HG03520 (cell line): ENCODE measurements around the gene BRD1.

Source experiments
- ATAC-seq: cut with Tn5 transposase; IDR thresholded peaks from one replicate; pipeline ENCODE4 v1.9.1; 2021; ENCODE audit warnings: mild to moderate bottlenecking, moderate library complexity; ENCODE audit not compliant: unreplicated experiment

BRD1 gene

DNA sequence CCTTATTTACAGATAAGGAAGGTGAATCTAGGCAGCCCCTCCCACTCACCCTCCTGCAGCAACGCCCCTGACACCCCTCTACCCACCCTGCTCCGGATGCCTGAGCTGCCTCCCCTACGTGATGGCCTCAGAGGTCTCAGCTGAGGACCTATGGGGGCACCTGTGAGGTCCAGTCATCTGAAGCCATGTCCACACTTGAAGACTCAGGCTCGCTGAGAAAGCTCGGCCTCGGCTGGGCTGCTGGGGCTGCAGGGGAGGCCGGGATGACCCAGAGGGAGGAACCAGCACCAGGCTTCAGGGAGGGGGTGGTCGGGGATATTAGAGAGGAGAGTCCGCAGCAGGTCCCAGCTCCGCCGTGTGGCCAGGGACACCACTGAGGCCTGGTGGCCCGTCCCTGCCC is 92.8 kb downstream of the BRD1 start:
- no peak for ATAC-seq

DNA sequence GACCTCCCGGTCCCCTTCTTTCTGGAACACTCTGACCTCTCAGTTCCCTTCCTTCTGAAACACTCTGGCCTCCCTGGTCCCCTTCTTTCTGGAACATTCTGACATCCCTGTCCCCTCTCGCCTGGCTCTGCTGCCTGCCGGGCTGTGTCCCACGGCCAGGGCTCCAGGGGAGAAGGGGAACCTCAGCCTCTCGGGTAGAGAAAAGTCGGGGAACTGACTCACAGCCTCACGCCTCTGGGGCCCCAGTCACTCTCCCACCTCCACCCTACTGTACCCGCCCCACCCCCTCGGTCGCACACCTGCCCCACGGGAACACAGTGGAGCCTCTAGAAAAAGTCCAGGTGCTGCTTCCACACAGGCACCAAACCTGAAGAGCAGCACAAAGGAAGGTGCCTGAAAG is 93.3 kb downstream of the BRD1 start:
- no peak for ATAC-seq

DNA sequence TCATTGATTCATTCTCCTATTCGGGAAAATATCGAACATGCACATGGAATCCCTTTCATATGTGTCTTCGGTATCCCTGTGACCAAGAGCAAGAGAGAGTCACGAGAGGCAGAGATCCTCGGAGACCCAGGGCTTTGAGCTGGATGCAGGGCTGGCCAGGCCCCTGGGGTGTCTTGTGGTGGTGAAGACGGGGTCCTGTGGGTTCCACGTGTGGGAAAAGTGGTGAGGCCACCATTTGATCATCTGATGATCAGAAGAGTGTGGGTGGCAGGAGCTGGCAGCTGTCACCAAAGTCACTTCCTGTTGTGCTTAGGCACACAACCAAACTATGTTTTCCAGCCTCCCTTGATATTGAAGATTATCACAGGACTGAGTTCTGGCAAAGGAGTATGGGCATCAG is 94.0 kb downstream of the BRD1 start:
- no peak for ATAC-seq

DNA sequence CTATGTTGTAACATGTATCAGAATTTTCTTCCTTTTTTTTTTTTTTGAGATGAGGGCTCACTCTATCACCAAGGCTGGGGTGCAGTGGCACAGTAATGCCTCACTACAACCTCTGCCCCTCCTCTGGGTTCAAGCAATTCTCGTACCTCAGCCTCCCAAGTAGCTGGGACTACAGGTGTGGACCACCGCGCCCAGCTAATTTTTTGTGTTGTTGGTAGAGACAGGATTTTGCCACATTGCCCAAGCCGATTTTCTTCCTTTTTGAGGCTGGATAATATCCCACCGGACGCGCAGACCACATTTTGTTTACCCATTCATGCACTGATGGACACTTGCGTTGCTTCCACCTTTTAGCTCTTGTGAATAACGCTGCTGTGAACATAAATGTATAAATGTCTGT is 97.0 kb downstream of the BRD1 start:
- no peak for ATAC-seq

DNA sequence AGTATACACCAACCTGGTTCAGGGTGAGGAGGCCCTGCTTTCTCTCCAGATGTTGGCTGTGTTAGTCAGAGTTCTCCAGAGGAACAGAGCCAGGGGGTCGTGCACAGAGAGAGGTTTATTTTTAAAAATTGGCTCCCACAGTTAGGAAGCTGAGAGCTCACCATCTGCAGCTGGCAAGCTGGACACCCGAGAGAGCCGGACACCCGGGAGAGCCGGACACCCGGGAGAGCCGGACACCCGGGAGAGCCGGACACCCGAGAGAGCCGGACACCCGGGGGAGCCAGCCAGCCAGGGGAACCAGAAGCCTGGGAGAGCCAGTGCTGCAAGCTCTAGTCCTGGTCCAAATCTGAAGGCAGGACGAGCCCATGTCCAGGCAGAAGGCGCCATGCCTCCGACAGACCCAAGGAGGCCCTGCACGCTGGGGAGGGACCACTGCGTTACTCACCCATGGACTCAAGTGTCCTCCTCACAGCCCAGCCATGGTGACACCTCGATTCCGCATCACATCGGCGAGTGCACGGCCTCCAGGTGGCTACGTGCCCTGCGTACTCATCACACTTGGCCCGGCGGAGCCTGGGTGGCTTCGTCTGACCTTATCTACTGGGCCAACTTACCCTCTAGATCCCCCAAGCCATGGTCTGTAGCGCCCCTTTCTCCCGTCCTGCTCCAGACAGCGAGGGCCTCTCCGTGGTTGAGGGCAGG is 99.0 kb downstream of the BRD1 start:
- ATAC-seq, result no peak

DNA sequence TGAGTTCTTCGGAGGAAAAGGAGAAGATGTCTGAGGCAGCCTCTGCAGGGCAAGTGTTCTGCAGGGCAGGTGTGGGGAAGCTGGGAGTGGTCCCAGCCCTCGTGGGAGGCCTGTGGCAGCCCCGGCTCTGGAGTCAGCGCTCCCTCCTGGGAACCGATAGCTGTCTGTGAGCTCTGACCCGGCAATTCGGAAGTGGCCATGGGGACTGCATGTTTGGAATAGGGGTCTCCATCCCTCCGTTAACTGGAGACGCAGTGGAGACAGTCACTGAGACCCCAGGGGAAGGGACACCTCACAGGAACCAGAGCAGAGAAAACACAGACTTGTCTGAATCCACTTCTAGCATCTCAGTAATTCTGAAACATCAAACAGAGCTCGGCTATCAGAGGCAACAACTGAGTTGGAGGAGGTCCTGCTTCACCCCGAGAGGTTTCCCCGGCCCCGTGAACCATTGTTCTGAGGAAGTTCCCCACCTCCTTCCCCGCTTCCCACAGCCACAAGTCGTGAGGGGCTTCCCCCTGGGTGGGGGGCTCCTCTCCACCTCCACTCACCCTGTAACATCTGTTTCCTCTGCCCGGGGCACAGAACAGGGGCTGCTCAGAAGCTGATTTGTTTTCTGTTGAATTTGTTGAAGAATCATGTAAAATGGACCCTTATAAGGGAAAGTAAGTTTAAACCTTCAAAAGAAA is 99.6 kb downstream of the BRD1 start:
- no peak for ATAC-seq

DNA sequence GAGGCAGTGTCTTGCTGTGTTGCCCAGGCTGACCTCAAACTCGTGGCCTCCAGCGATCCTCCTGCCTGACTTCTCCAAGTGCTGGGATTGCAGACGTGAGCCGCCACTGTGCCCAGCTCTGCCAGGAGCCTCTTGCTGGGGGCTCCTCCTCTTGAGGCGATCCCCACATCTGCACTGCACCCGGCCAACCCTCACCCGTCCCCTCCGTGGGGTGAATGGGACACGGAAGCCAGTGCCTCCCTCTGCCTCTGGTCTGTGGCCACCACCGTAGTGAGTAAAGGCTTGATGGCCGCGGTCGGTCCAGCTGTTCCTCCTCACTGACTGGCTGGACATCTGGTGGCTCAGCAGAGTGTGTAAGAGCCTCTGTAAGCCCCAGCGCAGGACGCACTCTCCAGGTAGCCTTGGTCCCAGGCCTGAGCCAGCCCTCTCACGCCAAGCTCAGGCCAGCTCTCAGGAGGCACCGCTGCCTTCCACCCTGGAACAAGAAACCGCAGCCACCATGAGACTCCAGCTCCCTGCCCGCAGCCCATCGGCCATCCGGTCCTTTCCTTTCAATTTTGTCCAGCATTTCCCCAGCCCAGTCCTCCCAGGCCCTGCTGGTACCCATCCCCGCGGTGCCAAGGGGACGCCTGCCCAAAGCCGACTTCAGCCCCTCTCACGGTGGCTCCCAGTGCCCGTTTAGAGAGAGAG is 100.3 kb downstream of the BRD1 start:
- no peak for ATAC-seq

DNA sequence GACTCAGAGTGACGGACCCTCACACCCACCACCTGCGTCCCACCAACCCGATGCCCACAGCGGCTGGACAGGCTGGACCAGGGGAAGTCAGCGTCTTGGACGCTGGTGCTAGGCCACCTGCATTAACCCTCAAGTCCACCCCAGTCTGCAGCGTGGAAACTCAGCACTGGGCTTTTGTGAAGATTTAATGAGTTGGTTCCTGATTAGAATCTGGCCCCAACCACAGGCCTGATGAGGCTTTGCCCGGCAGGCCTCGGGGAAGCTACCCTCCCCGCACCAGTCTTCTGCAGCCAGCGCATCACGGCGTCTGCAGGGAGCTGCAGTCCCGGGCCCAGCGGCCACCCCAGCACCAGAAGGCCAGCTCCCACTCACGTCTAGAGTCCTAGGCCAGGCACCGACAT is 101.0 kb downstream of the BRD1 start:
- no peak for ATAC-seq

DNA sequence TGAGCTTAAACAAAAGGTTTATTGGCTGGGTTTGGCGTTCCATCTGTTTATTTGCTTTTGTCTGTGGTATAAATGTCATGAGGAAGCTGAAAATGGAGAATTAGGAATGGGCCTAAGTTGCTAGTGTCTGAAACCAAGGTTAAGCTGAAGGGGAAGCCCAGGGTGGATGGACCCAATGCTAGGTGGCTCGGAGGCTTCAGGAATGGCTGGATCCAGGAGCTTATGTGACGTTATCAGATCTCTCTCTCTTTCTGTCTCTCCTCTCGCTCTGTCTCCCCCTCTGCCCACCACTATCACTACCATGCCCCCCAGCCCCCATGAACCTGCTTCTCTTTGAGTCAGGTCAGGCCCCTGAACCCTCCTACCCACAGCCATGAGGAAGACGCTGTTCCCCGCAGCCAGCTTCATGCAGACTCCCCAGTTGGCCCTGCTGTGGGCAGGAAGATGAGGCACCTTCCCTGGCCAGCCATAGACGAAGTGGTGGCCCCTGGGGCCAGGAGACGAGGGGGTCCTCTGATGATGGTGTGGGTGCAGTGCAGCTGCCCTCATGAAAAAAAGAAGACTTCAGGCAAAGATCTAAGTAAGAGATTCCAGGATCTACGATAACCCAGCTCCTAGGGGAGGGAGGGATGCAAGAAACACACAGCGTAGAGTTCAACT is 101.5 kb downstream of the BRD1 start:
- ATAC-seq, result no peak

DNA sequence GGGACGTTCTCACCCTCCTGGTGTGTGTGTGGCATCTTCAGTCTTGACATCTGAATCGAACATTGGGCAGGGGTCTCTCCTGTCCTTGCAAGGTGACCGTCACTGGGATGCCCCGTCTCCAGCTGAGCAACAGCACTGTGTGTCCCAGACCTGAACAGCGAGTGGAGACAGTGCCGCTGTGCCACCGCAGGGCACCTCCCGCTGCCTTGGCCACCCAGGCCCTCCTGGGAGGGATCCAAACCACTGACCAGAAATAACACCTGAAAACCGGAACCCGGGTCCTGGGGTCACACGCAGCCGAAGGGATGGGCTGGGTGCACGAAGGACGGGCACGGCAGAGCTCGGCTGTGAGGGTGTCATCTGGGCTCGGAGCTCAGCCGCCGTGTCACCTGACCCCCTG is 102.2 kb downstream of the BRD1 start:
- ATAC-seq, result no peak

DNA sequence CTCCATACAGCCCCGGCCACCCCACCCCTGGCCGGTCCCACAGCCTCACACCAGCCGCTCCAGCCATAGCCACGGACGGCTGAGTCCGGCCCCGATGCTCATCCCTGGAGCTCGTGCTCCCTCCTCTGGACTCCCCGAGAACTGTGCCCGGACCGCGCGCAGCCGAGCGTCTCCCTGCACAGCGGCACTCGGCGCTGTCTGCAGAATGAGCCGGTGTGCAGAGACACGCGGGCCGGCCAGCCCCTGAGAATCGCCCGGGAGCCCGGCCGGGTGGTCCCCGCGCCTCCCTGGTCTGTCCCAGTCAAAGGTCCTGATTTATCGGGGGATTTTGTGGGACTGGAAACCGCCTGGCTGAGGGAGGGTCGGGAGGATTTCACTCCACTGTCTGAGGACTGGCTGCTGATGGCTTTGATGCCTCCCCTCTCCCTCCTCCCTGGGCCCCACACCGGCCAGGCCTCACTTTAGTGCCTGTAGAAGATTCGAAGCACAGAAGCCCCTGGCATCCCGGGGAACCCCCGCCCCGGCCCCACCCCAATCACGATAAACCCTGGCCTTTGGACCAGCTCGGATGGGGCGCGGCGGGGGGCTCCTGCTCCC is 102.7 kb downstream of the BRD1 start:
- ATAC-seq, result no peak

DNA sequence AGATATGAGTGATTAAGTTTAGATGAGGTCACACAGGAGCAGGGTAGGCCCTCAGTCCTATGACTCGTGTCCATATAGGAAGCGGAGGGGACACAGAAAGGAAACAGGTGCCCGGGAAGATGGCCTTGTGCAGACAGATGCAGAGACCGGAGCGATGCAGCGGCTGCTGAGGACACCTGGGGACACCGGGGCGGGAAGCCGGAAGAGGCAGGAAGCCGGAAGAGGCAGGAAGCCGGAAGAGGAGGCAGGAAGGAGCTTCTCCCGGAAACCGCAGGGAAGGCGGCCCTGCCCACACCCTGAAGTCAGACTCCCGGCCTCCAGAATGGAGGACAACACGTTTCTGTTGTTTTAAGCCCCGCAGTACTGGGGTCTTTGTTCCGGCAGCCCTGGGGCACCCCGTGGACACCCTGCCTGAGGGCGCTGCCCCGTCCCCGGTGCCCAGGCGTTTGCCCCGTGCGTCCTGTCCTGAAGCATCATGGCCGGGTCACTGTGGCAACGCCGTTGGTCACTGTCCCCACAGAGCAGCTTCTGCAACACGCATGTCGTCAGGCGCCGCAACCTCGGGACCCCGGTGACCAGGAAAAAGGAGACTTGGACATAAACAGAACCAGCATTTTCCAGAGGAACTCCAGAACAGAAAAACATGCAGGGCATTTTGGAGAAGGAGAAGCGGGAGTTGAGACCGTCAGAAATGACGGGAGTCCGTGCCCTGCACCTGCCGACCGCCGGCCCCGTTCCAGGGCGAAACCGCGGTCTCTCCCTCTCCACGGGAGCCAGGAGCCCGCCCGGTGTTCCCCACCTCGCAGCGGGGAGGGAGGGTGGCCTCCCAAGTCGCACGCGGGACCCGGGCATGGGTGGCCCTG is 103.4 kb downstream of the BRD1 start:
- no peak for ATAC-seq

DNA sequence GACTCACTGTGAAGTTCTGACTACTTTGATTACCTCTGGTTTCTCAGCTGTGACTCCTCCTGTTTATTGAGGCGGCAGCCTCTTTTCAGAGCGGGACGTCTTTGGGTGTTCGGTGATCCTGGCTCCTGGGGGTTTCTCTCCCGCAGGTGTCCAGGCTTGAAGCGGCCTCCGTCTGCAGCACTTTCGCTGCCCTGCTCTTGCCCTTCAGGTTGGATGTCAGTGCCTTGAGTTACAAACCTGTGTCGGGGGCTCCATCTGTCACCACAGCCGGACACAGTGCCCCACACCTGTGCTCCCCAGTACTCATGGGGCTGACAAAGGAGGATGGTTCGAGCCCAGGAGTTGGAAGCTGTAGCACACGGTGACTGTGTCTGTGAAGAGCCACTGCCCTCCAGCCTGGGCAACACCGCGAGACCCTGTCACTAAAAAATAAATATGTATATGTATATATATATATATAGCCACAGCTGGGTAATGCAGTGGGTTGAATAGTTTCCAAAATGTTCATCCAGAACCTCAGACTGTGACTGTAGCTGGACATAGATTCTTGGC is 104.1 kb downstream of the BRD1 start:
- ATAC-seq, result no peak
